ENCODE results near the gene WDR45B. TPM values are rescaled to one million over a fixed set of nuclear protein-coding genes. Genes with fewer than 3 reads are reported as not detected.

The WDR45B gene
- 46.4 TPM for polyA plus RNA-seq (2013)

- H3K27me3 ChIP-seq (replicated peaks in 2 of 5; ENCODE audit: control insufficient read depth in 4 of 5, insufficient read depth in 5 of 5, low read length in 4 of 5), result no peaks in the 10 kb centered on the region
- CTCF ChIA-PET, result interaction anchor here (1.3 kb wide), 1 partner anchor 56 kb away, joined by 7 read pairs; no protein-coding TSS in a partner anchor
- POLR2A ChIA-PET, result no interaction called here
- 0% methylated on average over 36 of the region's 67 CpGs for WGBS (ENCODE audit: insufficient coverage)
- H3K4me1 ChIP-seq (ENCODE audit: control extremely low read depth in 1 of 4, control insufficient read depth in 4 of 4, insufficient read depth in 4 of 4, low read length in 3 of 4), result peaks cover 4 to 22% (median 15%) of the 10 kb centered on the region in 4 experiments
- peak; percentile 87 to 92 (median 87) for DNase-seq
- H3K36me3 ChIP-seq (ENCODE audit: control insufficient read depth in 4 of 4, insufficient read depth in 4 of 4, low read length in 3 of 4), result peaks cover 2 to 15% (median 10%) of the 10 kb centered on the region in 4 experiments
- H3K9me3 ChIP-seq (ENCODE audit: control extremely low read depth in 1 of 5, control insufficient read depth in 4 of 5, insufficient read depth in 2 of 5, low read depth in 1 of 5, low read length in 4 of 5), result no peaks in the 10 kb centered on the region
- peak within 1 kb of the TSS; percentile 71 to 94 (median 90) for H3K4me3 ChIP-seq (ENCODE audit: control insufficient read depth in 1 of 7, extremely low read depth in 1 of 7, insufficient read depth in 4 of 7, low read depth in 2 of 7, low read length in 6 of 7)
- H3K27ac ChIP-seq (ENCODE audit: insufficient read depth in 1 of 2, low read depth in 1 of 2, low read length in 2 of 2, poor library complexity in 1 of 2, severe bottlenecking in 2 of 2), result peak within 1 kb of the TSS; percentile 54 to 93
These were observed at the start of gene WDR45B for GRCh38 chr17:82648165-82648668. TSS of gene WDR45B (minus strand) at chr17:82648444. CDS start at chr17:82648340, 104 bp downstream.

- H3K4me1 ChIP-seq (ENCODE audit: control extremely low read depth in 1 of 4, control insufficient read depth in 4 of 4, insufficient read depth in 4 of 4, low read length in 3 of 4), result peaks cover 0 to 23% (median 20%) of the 10 kb centered on the region in 4 experiments
- WGBS (ENCODE audit: insufficient coverage), result 0% methylated on average over 11 of the region's 32 CpGs
- POLR2A ChIA-PET, result no interaction called here
- H3K27ac ChIP-seq (ENCODE audit: insufficient read depth in 1 of 2, low read depth in 1 of 2, low read length in 2 of 2, poor library complexity in 1 of 2, severe bottlenecking in 2 of 2), result no peak overlapping the region
- CTCF ChIA-PET, result no interaction called here
- H3K9me3 ChIP-seq (ENCODE audit: control extremely low read depth in 1 of 5, control insufficient read depth in 4 of 5, insufficient read depth in 2 of 5, low read depth in 1 of 5, low read length in 4 of 5), result peaks cover 0 to 14% (median 6%) of the 10 kb centered on the region in 5 experiments
- H3K27me3 ChIP-seq (replicated peaks in 2 of 5; ENCODE audit: control insufficient read depth in 4 of 5, insufficient read depth in 5 of 5, low read length in 4 of 5), result peaks cover 0 to 11% (median 4%) of the 10 kb centered on the region in 5 experiments
- DNase-seq, result no peak
- no peaks in the 10 kb centered on the region for H3K36me3 ChIP-seq (ENCODE audit: control insufficient read depth in 4 of 4, insufficient read depth in 4 of 4, low read length in 3 of 4)
- H3K4me3 ChIP-seq (ENCODE audit: control insufficient read depth in 1 of 7, extremely low read depth in 1 of 7, insufficient read depth in 4 of 7, low read depth in 2 of 7, low read length in 6 of 7), result peak overlapping the region; percentile 40 to 76 (median 60)
These were observed 49.5 kb upstream of the WDR45B start for GRCh38 chr17:82697808-82698064.

- Histone ChIP-seq H3K4me3 (ENCODE audit: control insufficient read depth in 1 of 7, extremely low read depth in 1 of 7, insufficient read depth in 4 of 7, low read depth in 2 of 7, low read length in 6 of 7) (peak overlapping the region; percentile 40 to 76 (median 60)), H3K27me3 (replicated peaks in 2 of 5; ENCODE audit: control insufficient read depth in 4 of 5, insufficient read depth in 5 of 5, low read length in 4 of 5) (peaks cover 0 to 11% (median 4%) of the 10 kb centered on the region in 5 experiments), H3K9me3 (ENCODE audit: control extremely low read depth in 1 of 5, control insufficient read depth in 4 of 5, insufficient read depth in 2 of 5, low read depth in 1 of 5, low read length in 4 of 5) (peaks cover 0 to 14% (median 6%) of the 10 kb centered on the region in 5 experiments), H3K27ac (ENCODE audit: insufficient read depth in 1 of 2, low read depth in 1 of 2, low read length in 2 of 2, poor library complexity in 1 of 2, severe bottlenecking in 2 of 2) (no peak overlapping the region), H3K36me3 (ENCODE audit: control insufficient read depth in 4 of 4, insufficient read depth in 4 of 4, low read length in 3 of 4) (peaks cover 0 to 1% (median 0%) of the 10 kb centered on the region in 4 experiments), H3K4me1 (ENCODE audit: control extremely low read depth in 1 of 4, control insufficient read depth in 4 of 4, insufficient read depth in 4 of 4, low read length in 3 of 4) (peaks cover 0 to 23% (median 20%) of the 10 kb centered on the region in 4 experiments)
- CTCF ChIA-PET, result no interaction called here
- WGBS (ENCODE audit: insufficient coverage), result 52% methylated on average over 32 of the region's 48 CpGs
- POLR2A ChIA-PET, result no interaction called here
- peak in 2 of 3 donors; percentile 38 to 46 for DNase-seq
These were observed 48.9 kb upstream of the WDR45B start for GRCh38 chr17:82696916-82697807.

GRCh38 chr17:82696259-82696658 is 48.0 kb upstream of the WDR45B start:
- CTCF ChIA-PET, result no interaction called here
- Histone ChIP-seq H3K36me3 (ENCODE audit: control insufficient read depth in 4 of 4, insufficient read depth in 4 of 4, low read length in 3 of 4) (peaks cover 0 to 4% (median 0%) of the 10 kb centered on the region in 4 experiments), H3K4me1 (ENCODE audit: control extremely low read depth in 1 of 4, control insufficient read depth in 4 of 4, insufficient read depth in 4 of 4, low read length in 3 of 4) (peaks cover 0 to 23% (median 20%) of the 10 kb centered on the region in 4 experiments), H3K27me3 (replicated peaks in 2 of 5; ENCODE audit: control insufficient read depth in 4 of 5, insufficient read depth in 5 of 5, low read length in 4 of 5) (peaks cover 0 to 11% (median 4%) of the 10 kb centered on the region in 5 experiments), H3K4me3 (ENCODE audit: control insufficient read depth in 1 of 7, extremely low read depth in 1 of 7, insufficient read depth in 4 of 7, low read depth in 2 of 7, low read length in 6 of 7) (no peak overlapping the region), H3K9me3 (ENCODE audit: control extremely low read depth in 1 of 5, control insufficient read depth in 4 of 5, insufficient read depth in 2 of 5, low read depth in 1 of 5, low read length in 4 of 5) (peaks cover 0 to 14% (median 6%) of the 10 kb centered on the region in 5 experiments), H3K27ac (ENCODE audit: insufficient read depth in 1 of 2, low read depth in 1 of 2, low read length in 2 of 2, poor library complexity in 1 of 2, severe bottlenecking in 2 of 2) (no peak overlapping the region)
- POLR2A ChIA-PET, result interaction anchor here (0.6 kb wide), 1 partner anchor 15 kb away, joined by 5 read pairs; no protein-coding TSS in a partner anchor
- 98% methylated on average over 12 of the region's 17 CpGs for WGBS (ENCODE audit: insufficient coverage)
- DNase-seq, result no peak

GRCh38 chr17:82694647-82695046 is 46.4 kb upstream of the WDR45B start:
- Histone ChIP-seq H3K36me3 (ENCODE audit: control insufficient read depth in 4 of 4, insufficient read depth in 4 of 4, low read length in 3 of 4) (peaks cover 0 to 9% (median 0%) of the 10 kb centered on the region in 4 experiments), H3K4me3 (ENCODE audit: control insufficient read depth in 1 of 7, extremely low read depth in 1 of 7, insufficient read depth in 4 of 7, low read depth in 2 of 7, low read length in 6 of 7) (no peak overlapping the region), H3K27ac (ENCODE audit: insufficient read depth in 1 of 2, low read depth in 1 of 2, low read length in 2 of 2, poor library complexity in 1 of 2, severe bottlenecking in 2 of 2) (no peak overlapping the region), H3K9me3 (ENCODE audit: control extremely low read depth in 1 of 5, control insufficient read depth in 4 of 5, insufficient read depth in 2 of 5, low read depth in 1 of 5, low read length in 4 of 5) (peaks cover 0 to 14% (median 6%) of the 10 kb centered on the region in 5 experiments), H3K27me3 (replicated peaks in 2 of 5; ENCODE audit: control insufficient read depth in 4 of 5, insufficient read depth in 5 of 5, low read length in 4 of 5) (peaks cover 0 to 11% (median 4%) of the 10 kb centered on the region in 5 experiments), H3K4me1 (ENCODE audit: control extremely low read depth in 1 of 4, control insufficient read depth in 4 of 4, insufficient read depth in 4 of 4, low read length in 3 of 4) (peaks cover 0 to 20% (median 17%) of the 10 kb centered on the region in 4 experiments)
- WGBS (ENCODE audit: insufficient coverage), result no CpG with 5 or more reads among the region's 2 CpGs
- DNase-seq, result no peak
- ChIA-PET CTCF (no interaction called here), POLR2A (no interaction called here)

GRCh38 chr17:82693168-82693867 is 45.1 kb upstream of the WDR45B start:
- ChIA-PET CTCF (no interaction called here), POLR2A (no interaction called here)
- Histone ChIP-seq H3K4me1 (ENCODE audit: control extremely low read depth in 1 of 4, control insufficient read depth in 4 of 4, insufficient read depth in 4 of 4, low read length in 3 of 4) (peaks cover 0 to 12% (median 9%) of the 10 kb centered on the region in 4 experiments), H3K36me3 (ENCODE audit: control insufficient read depth in 4 of 4, insufficient read depth in 4 of 4, low read length in 3 of 4) (peaks cover 0 to 9% (median 0%) of the 10 kb centered on the region in 4 experiments), H3K27ac (ENCODE audit: insufficient read depth in 1 of 2, low read depth in 1 of 2, low read length in 2 of 2, poor library complexity in 1 of 2, severe bottlenecking in 2 of 2) (no peak overlapping the region), H3K4me3 (ENCODE audit: control insufficient read depth in 1 of 7, extremely low read depth in 1 of 7, insufficient read depth in 4 of 7, low read depth in 2 of 7, low read length in 6 of 7) (no peak overlapping the region), H3K27me3 (replicated peaks in 2 of 5; ENCODE audit: control insufficient read depth in 4 of 5, insufficient read depth in 5 of 5, low read length in 4 of 5) (peaks cover 0 to 11% (median 4%) of the 10 kb centered on the region in 5 experiments), H3K9me3 (ENCODE audit: control extremely low read depth in 1 of 5, control insufficient read depth in 4 of 5, insufficient read depth in 2 of 5, low read depth in 1 of 5, low read length in 4 of 5) (peaks cover 0 to 14% (median 6%) of the 10 kb centered on the region in 5 experiments)
- 97% methylated on average over 21 of the region's 22 CpGs for WGBS (ENCODE audit: insufficient coverage)
- no peak for DNase-seq

Data from common myeloid progenitor, CD34-positive (primary cell).